Midbrain (tissue), 1 donor: ENCODE measurements around the gene ZBTB21.

Experiments
- DNase-seq: peaks from one replicate; lab custom pipeline; 2025; lab: John Stamatoyannopoulos, UW

Gene ZBTB21

DNA sequence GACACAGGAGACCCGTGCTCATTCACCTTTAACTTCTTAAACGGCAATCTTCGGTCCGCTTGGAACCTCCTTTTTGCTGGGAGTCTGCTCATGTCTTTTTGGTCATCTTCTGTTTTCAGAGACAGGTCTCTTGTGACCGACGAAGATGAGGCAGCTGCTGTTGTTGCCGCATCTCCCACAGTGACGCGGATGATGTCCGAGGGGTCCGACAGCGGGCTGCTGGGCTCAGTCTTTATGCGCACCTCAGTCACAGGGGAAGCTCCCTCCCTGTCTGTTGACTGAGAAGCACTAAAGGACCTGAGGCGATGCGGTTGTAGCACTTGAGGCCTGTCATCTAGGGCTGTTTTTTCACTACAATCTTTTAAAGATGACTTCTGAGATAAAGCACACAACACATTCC lies 17.6 kb downstream of the ZBTB21 start:
- no peak for DNase-seq

DNA sequence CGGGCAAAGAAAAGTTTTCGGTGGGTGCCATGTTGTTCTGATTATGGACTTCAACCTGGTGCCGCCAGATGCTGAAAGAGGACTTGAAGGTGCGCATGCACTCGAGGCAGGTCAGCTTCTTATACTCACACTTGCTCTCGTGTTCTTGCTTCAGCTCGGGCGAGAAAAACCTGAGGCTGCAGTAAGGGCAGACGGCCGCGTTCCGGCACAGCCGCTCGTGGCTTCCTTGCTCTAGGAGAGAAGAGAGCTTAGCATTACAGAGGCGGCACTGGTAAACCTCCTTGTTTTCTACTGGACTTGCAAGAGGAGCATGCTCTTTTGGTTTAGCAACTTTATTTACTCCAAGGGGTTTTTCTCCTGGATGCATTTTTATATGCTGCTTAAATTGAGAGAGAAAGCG lies 18.5 kb downstream of the ZBTB21 start:
- no peak for DNase-seq

DNA sequence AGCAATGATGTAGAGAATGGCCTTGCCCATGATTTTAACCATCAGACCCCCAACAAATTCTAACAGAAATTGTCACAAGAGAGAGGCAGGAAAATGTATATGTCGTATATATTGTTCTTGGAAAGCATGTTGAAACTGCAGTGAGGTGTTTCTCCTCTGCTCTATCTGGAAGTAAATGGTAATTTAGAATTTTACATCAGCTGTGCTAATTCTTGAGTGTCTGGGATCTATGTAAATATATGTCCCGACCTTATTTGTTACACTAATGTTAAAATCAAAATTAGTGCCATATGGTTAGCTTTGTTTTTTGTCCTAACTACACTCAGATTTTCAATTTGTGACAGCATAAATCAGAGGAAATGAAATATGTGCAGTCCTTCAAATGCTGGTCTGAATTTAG lies 20.5 kb downstream of the ZBTB21 start:
- no peak for DNase-seq

DNA sequence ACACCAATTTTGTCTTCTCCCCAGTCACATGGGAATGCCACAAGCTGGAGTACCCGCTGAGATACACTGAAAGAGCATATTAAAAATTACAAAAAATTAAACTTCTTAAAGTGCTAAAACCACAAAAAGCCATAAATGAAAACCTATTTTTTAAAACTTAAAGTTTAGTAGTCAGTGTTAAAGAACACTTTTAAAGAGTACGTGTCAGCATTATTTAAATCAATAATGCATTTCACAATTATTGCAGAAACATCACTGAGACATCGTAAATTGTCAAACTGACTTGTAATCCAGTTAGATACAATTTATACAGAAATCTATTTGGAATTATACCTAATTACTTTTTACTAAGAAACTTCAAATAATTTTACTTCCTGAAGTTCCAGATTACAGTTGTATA lies 22.9 kb downstream of the ZBTB21 start:
- no peak for DNase-seq

DNA sequence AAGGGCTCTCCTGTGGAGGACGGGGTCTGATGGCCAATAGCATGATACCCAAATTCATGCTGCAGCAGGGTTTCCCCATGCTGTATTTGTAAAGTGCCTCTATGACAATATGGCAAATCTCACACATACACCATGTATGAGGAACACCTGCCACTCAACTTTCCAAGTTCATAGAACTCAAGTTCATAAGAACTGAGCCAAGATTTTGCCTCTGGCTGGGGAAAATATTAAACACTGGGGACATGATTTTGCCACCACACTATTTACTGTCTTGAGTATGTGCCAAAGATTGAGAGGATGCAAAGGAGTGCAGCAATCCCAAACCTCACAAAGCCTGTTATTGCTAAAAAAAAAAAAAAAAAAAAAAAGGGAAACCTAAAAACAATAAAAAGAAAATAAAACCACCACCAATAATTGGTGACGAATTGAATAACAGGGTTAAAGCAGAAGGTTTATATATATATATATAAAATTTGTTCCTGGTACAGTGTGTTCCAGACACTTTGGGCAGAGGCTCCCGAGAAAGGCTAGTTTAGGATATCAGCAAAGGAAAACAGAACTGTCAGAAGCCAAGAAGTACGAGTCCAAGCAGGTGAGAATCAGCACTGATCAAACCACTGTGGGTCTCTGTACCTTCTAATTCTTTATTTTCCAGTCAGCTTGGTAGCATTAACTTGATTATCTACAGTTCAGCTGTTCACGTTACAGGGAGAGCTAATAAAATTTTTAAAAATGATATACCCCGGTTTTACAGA lies 24.3 kb downstream of the ZBTB21 start:
- no peak for DNase-seq

DNA sequence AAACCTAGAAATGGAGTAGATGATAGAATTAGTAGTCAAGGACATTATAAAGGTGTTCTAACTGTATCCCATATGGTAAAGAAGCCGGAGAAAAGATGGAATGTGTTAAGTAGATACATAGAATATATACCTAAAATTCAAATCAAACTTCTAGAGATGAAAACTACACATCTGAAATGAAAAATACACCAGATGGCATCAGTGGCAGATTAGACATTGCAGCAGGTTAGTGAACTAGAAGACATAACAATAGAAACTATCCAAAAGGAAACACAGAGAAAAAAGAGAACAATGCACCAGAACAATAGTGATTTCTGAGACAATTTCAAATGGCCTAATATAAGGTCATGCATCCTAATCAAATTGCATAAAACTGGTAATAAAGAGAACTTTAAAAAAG lies 26.9 kb downstream of the ZBTB21 start:
- no peak for DNase-seq

DNA sequence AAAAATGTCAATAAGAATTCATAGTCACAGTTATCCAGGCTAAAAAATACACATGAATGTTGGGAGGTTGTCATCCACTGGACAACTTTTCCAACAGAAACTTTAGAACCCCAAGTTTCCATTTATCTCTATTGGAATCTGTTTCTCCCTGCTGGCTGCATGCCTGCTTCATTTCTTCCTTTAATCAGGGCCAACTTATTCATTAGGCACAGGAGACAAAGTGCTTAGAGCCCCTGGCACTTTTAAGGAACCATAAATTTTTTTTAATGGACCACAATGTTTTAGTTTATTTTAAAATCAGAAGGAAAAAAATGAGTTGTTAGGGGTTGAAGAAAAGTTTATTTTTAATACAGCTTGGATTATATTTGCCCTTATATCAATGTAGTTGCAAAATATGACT lies 29.6 kb downstream of the ZBTB21 start:
- DNase-seq = no peak

DNA sequence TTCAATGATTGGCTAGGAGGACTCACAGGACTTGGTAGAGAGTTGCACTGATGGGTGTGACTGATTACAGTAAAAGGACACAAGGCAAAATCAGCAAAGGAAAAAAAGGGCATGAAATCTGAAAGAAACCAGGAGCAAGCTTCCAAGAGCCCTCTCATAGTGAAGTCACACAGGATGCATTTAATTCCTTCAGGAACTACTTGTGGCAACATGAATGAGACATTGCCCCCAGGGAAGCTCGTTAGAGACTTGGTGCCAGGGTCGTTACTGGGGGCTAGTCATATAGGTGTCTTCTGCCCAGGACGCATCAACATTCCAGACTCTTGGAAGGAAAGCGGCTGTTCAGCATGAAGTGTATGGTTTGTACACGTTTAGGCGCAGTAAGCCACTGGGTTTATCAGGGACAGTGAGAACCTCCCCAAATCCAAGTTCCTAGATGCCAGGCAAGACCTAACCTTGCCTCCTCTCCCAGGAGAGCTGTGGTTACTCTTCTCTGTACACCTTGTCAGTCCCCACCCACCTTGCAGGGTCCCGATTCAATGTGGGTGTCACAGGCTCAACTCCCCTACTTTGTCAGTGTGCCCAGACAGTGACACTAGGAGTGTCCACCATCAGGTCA lies 30.3 kb downstream of the ZBTB21 start:
- DNase-seq = no peak

DNA sequence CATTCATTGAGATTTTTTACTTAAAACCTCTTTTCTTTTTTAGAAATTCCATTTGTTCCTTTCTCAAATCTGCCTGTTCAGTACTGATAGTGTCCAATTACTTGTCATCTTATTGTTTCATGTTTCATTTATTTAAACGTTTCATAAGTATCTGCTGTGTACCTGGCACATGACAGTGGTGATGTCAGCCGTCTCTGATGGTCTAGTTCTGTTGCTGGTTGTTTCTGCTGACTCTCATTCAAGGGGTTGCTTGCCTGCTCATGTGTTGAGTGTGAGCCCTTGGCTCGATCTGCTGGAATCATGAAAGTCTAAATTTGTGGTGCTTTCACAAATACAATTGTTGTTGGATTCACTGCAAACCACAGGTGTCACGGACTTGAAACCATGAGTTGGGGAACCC lies 30.8 kb downstream of the ZBTB21 start:
- DNase-seq = no peak

DNA sequence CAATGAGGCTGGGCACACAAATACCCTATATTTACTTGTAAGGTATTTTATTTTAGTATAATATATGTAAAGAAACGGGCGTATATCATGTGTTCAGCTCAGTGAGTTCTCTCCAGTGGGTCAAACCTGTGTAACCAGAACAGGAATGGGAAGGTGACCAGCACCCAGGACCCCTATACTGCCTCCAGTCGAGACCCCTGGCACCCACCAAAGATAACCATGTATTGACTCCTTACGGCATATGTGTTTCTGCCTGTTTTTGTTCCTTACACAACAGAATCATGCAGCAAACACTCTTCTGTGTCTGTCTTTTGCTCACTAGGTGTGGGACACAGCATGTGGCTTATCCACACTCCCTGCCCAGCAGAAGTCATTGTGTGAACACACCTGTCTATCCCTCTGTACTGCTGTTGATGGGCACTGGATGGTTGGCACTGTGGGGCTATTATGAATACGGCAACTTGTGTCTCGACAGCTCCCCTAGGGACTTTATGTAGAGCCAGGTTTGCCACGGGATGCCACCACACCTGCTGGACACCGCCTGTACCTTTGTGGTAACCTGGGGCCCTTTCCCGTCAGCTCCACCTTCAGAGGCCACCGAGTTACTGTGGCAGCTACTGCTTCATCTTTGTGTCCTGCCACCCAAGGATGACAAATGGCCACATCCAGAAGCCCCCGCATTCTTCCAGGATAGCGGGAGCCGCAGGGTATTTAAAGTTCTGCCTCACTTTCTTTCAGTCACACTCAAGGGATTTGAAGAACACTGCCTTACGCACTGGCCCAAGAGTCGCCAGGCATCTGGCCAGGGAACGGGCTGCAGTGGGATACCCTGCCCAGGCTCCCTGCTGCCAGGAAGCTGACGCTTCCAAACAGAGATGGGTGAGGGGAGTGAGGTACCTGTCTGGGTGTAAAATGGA lies 32.9 kb downstream of the ZBTB21 start:
- DNase-seq = no peak

DNA sequence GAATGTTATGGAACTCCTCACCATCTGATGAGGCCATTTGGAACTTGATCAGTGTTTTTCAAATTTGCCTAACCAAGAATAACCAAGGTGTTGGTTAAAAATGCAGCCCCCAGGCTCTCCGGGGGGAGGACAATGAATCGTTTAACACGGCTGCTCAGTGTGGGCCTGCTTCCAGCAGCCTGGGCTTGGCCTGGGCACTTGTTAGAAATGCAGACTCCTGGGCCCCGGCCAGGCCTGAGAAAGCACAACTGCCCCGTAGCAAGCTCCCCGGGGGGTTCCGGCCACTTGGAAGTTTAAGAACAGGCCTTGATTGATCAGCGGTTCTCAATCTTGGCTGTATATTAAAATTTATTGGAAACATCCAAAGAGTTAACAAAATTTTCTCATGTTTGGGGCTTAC lies 33.5 kb downstream of the ZBTB21 start:
- DNase-seq = no peak

DNA sequence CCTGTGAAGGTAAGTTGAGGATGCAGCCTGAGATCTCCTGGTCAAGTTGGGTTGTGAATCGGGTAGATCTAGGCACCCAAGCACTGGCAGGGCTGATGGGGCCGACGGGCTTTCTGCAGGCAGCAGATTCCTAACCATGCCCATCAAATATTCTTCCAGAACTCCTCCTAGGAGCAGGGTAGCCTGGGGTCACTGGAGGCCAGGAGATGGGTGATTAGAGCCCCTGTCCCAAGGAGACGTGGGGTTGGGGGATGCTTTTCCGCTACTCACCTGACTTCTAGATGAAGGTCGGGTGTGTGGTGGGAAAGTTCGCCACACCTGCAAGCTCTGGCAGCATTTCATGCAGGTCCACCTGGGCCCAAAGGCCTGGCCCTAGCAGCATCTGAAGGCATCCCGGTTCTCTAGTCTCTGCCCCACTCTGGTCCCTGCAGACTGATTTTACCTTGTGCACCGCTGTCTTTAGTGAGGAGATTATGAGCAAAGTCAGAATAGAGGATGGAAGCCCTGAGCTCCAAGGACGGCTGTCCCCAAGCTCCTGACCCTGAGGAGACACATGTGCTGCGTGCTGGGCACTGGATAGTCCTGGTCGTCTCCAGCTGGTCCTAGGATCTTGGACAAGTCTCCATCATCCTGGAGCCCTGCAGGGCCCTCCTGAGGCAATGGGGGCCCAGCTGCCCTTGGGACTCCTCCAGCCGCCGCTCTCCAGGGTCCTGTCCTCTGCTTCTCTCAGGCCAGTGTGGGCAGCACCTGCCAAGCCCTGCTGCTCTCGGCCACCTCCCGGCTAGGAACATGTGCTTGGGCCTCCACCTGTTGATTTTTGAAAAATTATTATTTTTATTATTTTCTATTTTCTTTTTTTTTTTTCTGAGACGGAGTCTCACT lies 34.5 kb downstream of the ZBTB21 start:
- no peak for DNase-seq

DNA sequence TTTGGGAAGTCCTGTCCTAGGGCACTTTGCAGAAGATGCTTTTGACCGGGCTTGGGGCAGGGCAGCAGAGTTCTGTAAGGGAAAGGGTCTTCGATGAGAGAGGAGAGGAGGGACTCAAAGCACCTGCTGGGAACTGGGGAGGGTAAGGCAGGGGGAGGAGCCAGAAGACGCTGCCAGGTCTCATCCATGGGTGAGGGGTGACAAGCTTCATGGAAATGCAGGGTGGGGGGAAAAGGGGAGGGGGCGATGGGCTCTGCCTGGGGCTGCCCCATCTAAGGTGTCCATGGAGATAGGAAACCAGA lies 35.5 kb downstream of the ZBTB21 start:
- DNase-seq = no peak

DNA sequence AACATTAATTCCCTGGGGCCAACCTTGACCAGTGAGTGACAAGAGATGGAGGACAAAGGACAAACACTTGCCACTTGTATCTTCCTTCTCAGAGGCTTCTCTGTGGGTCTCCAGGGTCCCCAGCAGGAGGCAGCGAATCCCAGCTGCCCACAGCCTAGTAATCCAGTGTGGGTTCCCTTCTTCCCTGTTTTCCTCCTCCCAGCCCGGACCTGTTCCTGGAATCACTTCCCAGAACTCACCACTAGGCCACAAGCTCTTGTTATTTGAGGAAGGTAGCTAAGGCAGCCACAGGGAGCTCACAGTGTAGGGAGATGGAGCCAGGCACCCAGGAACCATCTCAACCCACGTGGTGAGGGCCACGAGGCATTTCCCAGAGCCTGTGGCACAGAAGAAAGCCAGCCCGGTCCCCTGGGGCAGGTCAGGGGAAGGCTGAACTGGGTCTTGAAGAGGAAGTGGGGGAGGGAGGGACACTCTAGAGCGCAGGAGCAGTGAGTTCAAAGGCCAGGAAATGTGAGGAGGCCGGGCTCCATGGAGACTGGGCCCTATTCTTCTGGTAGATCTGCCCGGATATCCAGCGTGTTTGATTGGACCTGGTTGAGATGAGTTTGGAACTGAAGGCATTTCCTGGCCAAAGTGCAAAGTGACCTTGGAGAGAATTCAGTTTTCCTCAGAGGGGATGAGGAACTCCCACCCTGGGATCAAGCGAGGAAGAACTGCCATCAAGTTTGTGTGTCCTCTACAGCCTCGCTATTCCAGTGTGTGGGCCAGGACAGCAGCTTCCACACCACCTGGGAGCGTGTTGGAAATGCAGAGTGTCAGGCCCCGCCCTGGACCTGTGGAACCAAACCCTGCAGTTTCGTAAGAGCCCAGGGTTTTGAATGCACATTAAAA lies 36.1 kb downstream of the ZBTB21 start:
- DNase-seq = no peak

DNA sequence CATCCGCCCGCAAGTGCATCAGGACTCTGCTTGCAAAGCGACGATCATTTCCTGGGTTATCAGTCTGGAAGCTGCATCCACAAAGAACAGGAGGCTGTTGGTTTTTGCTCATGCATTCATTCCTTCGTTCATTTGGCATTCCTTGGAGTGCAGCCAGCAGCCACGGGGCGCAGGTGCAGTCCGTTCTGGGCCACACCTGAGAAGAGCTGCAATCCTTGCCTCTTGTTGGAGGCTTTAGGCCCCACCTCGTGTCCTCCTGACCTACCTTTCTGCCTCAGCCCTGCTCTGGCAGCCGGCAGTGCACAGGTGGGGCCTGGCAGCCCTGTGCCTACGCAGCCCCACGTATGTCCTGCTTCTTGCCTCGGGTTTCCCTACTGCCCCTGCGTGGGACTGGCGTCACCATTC lies 36.7 kb downstream of the ZBTB21 start:
- DNase-seq = no peak

DNA sequence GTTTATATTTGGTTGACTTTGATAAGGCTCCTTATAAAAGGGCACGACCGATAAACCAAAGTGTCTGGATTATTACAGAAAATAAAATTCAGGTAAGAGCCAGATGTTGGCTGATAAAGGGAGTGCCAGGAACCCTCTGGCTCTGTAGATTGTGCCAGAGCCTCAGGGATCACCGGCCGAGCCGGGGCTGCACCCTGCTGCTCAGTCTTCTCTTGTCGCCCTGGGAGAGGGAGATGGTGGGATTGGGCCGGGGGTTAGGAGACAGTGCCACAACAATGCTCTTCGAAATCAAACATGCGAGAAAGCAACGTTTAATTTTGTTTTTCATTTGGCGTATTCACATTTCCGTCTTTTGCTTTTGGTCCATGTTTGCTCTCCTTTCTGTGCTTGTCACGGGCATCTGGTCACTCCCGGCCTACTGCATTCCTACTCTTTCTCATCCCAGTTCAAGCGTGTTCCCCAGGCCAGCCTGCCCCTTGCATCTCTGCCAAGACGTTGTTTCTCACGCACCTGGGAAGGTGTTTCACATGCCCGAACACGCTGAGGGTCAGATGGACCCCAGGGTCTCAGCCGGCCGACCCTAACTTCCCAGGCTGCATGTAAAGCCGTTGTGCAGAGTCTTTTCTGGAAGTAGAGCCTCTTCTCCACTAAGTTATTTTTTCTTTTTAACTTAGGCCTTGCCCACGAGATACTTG lies 37.5 kb downstream of the ZBTB21 start:
- no peak for DNase-seq

DNA sequence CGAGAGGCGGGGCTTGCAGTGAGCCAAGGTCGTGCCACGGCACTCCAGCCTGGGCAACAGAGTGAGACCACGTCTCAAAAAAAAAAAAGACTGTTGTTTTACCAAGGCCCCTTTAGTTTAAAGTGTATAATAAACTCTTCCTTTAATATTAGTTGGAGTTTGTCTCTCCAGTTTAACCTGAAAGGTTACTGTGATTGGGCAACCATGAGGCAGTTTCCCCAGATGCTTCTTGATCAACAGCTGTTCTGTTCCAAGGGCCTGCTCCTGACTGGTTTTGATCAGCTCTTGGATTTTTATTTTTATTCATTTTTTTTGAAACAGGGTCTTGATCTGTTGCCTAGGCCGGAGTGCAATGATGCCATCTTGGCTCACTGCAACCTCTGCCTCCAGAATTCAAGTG lies 38.3 kb downstream of the ZBTB21 start:
- no peak for DNase-seq

DNA sequence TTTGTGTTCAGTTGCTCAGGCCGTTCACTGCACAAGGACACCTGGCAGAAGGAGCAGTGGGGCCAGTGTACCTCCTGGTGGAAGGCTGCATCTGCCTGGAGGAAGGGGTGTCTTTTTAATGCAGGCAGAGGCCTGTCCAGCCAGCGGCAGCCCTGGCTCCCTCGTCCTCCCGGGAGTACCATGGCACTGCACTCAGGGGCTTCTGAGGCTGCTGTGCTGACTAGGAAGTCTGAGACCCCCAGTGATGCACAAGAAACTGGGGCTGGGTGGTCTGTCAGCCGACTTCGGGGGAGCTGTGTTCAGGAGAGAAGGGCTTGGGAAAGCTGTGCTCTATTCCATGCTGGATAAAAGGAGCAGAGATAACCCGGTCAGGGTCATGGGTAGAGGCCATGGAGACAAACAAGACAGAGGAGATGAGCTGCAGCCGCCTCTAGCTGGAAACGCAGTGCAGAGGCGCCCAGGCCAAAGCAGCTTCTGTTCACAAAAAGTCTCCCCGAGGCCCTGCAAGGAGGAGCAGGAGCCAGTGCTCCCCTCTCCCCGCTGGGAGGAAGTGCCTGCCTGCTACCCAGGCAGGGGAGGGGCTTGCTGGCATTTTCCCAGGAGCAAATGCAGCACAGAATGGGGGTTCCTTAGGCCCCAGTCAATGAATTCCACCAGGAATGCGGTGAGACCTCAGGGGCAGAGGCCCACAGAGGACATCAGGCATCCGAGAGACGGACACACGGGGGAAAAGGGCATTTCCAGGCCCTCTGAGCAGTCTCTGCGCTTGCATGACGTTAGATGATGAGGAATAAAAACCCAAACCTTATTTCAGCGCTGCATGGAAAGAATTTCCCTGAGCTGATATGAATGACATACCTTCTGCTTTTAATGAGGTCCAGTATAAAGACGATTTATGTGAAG lies 39.2 kb downstream of the ZBTB21 start:
- DNase-seq = no peak

DNA sequence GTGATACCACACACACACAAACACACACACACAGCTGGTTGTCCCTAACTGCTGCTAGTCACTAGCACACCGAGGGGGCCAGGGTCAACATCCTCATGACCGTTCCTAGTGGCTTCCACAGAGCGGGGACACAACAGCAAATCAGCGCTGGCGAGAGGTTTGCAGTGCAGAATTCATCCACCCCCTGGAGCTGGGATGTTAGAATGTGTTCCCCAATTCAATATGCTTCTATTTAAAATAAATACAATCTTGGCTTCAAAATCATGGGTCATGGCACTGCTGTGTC lies 40.1 kb downstream of the ZBTB21 start:
- DNase-seq = no peak

DNA sequence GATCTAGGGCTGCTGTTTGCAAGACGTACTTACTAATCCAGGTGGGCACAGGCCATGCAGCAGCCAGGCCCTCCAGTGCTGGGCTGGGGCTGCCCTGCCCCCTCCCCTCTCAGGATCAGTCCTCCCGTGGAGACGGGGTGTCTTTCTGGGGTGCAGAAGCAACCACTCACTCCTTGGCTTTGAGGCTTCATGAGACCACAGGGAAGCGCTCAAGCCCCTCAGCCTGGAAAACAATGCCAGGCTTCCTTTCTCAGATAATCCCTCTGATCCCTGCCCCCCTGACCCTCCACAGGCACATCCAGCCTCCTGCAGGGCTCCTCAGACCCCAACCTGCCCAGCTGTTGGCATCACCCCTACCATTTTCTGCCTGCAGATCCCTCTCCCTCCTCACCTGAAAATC lies 42.5 kb downstream of the ZBTB21 start:
- no peak for DNase-seq
